Activated naive CD4-positive, alpha-beta T cell treated with anti-CD3 and anti-CD28 coated beads for 36 hours (primary cell): Measurements from ENCODE around the gene SMARCAL1. TPM values are rescaled to one million over a fixed set of nuclear protein-coding genes. Genes with fewer than 3 reads are reported as not detected.

ENCODE experiments used
- CTCF ChIA-PET: fragments of 350-600 bp; sonication (Branson Sonifier 250); formaldehyde crosslinking; loops from one replicate; lab custom pipeline; 2021; ENCODE audit warnings: antibody characterized with exemption; lab: Charles Lee
- DNase-seq: peaks from one replicate; pipeline ENCODE4 v3.0.0-alpha.2; 2020
- H3K27ac Mint-ChIP-seq: one replicate; pipeline ENCODE4 v1.8.0; 2021; ENCODE audit warnings: mild to moderate bottlenecking, mixed read lengths
- H3K27me3 Mint-ChIP-seq: one replicate; pipeline ENCODE4 v1.8.0; 2021; ENCODE audit warnings: low read depth, mixed read lengths
- H3K36me3 Mint-ChIP-seq: one replicate; pipeline ENCODE4 v1.8.0; 2021; ENCODE audit warnings: low read depth, mixed read lengths
- H3K4me1 Mint-ChIP-seq: one replicate; pipeline ENCODE4 v1.8.0; 2021; ENCODE audit warnings: low read depth, mixed read lengths
- H3K4me3 Mint-ChIP-seq: one replicate; pipeline ENCODE4 v1.8.0; 2021; ENCODE audit warnings: mild to moderate bottlenecking, moderate library complexity, mixed read lengths
- H3K9me3 Mint-ChIP-seq: one replicate; pipeline ENCODE4 v1.8.0; 2021; ENCODE audit warnings: mixed read lengths
- intact Hi-C: fragments of 100-400 bp; cut with micrococcal nuclease; formaldehyde crosslinking; loops from one replicate; pipeline ENCODE4 v1.15.1; 2023
- total RNA-seq, 2 experiments: library from RNA; stranded (reverse); gene quantifications; one replicate each; pipeline ENCODE4 v1.2.3, GENCODE V29; 2021

The SMARCAL1 gene
- total RNA-seq, 2 experiments from 2014 or later: 17.0 to 18.2 TPM

DNA sequence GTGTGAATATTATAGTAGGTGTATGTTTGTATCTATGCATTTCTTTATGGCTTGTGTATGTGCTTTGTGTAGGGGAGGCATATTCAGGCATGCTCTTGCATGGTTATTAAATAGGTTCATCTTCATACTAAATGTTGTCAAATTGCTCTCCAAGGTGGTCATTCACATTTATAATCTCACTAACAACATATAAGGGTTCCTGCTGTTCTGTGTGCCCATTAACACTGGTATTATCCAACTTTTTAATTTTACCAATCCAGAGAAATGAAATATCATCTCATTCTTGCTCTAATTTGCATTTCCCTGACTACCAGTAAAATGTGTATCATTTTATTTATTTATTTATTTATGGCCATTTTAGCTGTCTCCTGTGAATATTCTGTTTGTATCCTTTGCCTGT lies 57.4 kb downstream of the SMARCAL1 start:
- no peak overlapping the region for H3K27ac Mint-ChIP-seq
- no peak for DNase-seq
- H3K27me3 Mint-ChIP-seq: no peaks in the 10 kb centered on the region
- intact Hi-C loops: no loop called here
- CTCF ChIA-PET: no interaction called here
- H3K36me3 Mint-ChIP-seq: peaks cover 8% of the 10 kb centered on the region
- H3K9me3 Mint-ChIP-seq: no peaks in the 10 kb centered on the region
- H3K4me3 Mint-ChIP-seq: no peak overlapping the region
- H3K4me1 Mint-ChIP-seq: peaks cover 1% of the 10 kb centered on the region

DNA sequence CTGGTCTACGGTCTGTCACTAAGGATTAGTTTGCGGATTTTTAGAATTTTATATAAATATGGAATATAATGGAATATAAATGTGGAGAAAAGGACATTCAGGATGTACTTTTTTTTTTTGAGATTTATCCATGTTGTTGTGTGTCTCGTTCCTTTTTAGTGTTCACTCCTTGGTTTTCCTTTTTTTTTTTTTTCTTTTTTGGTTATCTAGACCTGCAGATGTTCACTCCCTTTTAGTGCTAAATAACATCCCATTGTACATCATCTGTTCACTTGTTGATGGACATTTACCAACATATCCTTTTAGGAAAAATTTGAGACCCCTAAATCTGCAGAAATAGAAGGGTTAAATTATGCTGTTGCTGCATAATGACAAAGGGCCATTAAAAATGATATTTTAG lies 60.9 kb downstream of the SMARCAL1 start:
- intact Hi-C loops: no loop called here
- Mint-ChIP-seq H3K9me3 (no peaks in the 10 kb centered on the region), H3K4me1 (peaks cover 19% of the 10 kb centered on the region), H3K27ac (no peak overlapping the region), H3K4me3 (no peak overlapping the region), H3K27me3 (no peaks in the 10 kb centered on the region), H3K36me3 (peaks cover 11% of the 10 kb centered on the region)
- CTCF ChIA-PET: no interaction called here
- DNase-seq: no peak

DNA sequence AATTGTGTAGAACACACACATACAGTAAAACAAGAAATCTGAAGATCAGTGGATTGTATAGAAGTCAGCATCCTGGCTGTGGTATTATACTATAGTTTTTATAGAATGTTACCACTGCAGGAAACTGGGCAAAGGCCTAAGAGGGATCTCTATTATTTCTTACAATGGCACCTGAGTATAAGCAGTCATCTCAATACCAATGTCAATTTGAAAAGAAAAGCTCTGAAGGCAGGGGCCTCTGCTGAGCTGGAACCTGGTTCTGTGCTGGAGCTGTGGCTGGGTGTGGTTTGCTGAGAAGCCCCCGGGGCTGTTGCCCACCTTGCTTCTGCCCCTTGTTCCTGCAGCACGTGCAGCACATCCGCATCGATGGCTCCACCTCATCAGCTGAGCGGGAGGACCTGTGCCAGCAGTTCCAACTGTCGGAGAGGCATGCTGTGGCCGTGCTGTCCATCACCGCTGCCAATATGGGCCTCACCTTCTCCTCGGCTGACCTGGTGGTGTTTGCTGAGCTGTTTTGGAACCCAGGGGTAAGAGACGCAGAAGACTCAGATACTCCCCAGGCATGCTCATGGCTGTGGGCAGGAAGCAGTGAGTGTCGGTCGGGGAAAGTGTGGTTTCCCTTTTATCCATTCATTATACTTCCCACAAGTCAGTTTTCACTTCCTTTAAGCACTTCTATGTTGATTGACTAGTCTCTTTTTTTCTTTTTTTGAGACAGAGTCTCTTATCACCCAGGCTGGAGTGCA lies 62.8 kb downstream of the SMARCAL1 start:
- CTCF ChIA-PET: interaction anchor here (0.5 kb wide), 1 partner anchor 40 kb away, joined by 5 read pairs; no protein-coding TSS in a partner anchor

DNA sequence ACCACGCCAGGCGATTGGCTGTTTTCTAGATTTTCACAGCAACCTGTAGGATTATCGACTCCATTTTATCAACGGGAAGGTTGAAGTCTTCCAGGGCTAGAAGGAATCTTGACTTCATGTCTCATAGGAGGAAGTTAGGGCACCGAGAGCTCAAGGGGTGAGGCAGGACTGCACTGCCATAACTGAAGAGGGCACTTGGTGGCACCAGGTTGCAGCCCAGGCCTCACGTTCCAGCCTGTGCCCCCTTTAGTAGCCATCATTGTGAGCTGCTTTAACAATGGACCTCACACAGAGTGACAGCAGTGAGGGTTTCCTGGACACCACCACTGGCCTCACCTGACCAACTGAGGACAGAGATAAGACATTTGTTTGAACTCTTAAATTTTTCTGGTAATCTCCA lies 63.5 kb downstream of the SMARCAL1 start:
- Mint-ChIP-seq H3K36me3 (peaks cover 16% of the 10 kb centered on the region), H3K27ac (no peak overlapping the region), H3K27me3 (no peaks in the 10 kb centered on the region), H3K9me3 (no peaks in the 10 kb centered on the region), H3K4me1 (peaks cover 23% of the 10 kb centered on the region), H3K4me3 (no peak overlapping the region)
- intact Hi-C loops: loop anchor here (1.0 to 5.0 kb wide), 5 partner anchors 63 to 367 kb away; partner anchors contain the start of genes SMARCAL1 and XRCC5
- CTCF ChIA-PET: no interaction called here
- DNase-seq: no peak

More for the DNA sequence above, 62.8 kb downstream of the SMARCAL1 start:
- peaks cover 12% of the 10 kb centered on the region for H3K36me3 Mint-ChIP-seq
- peak overlapping the region; percentile 11 for H3K4me3 Mint-ChIP-seq
- DNase-seq: peak; percentile 67
- H3K27me3 Mint-ChIP-seq: no peaks in the 10 kb centered on the region
- H3K4me1 Mint-ChIP-seq: peaks cover 23% of the 10 kb centered on the region
- no peaks in the 10 kb centered on the region for H3K9me3 Mint-ChIP-seq
- intact Hi-C loops: loop anchor here (1.0 to 5.0 kb wide), 5 partner anchors 63 to 366 kb away; partner anchors contain the start of genes SMARCAL1 and XRCC5
- no peak overlapping the region for H3K27ac Mint-ChIP-seq

DNA sequence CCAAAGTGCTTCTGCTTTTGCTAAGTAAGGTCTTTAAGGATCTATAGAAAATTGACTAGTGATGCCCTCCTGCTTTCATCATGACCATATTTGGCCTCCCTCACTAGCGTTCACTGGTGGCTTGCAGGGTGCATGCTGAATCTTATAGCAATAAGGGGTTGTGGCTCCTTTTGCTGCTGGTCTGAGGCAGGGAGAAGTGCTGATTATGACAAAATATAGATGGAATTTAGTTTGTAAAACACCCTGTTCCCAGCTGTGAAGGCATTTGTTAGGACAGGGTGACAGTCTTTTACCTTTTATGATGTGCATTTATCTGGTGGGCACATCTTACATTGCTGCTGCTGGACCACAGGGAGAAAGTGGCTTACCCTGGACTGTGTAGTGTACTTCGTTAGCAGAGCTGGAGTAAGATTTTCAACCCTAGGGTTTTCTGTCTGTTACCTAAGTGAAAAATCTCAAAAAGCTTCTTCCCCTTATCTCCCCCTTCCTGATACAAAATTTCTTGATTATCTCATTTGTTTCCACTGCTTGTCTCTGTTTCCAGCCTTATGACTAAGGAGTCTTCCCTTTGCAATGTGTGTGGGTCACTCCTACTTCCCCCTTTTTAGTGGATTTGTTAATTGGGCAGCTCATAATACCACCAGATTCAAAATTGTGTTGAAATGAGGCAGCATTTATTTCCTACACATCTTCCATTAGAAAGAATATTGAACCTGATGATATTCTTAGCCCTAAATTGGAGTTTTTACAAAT lies 65.2 kb downstream of the SMARCAL1 start:
- H3K36me3 Mint-ChIP-seq: peaks cover 17% of the 10 kb centered on the region
- H3K4me3 Mint-ChIP-seq: no peak overlapping the region
- no peak for DNase-seq
- intact Hi-C loops: loop anchor here (1.0 to 5.0 kb wide), 4 partner anchors 21 to 270 kb away; partner anchors contain the start of gene RPL37A
- H3K27me3 Mint-ChIP-seq: no peaks in the 10 kb centered on the region
- CTCF ChIA-PET: interaction anchor here (1.0 kb wide), 1 partner anchor 42 kb away, joined by 4 read pairs; no protein-coding TSS in a partner anchor
- peaks cover 23% of the 10 kb centered on the region for H3K4me1 Mint-ChIP-seq
- H3K9me3 Mint-ChIP-seq: no peaks in the 10 kb centered on the region
- H3K27ac Mint-ChIP-seq: no peak overlapping the region

DNA sequence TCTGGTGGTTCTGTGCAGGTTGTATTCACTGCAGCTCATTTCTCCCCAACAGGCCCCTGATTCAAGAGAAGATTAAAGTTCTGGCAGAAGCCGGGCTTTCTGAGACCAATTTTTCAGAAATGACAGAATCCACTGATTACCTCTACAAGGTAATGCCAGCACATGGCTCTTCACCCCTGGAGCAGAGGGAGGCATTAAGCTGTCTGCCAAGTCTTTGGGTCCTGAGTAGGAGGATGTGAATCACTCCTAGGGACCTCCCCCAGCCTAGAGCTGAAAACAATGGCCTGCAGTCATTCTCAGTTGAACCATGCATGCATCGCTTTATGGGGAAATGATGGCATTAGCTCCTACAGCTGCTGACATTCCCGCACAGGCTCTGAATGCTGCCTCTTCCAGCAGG lies 65.9 kb downstream of the SMARCAL1 start:
- Mint-ChIP-seq H3K4me1 (peaks cover 23% of the 10 kb centered on the region), H3K27ac (no peak overlapping the region), H3K36me3 (peaks cover 17% of the 10 kb centered on the region), H3K9me3 (no peaks in the 10 kb centered on the region), H3K4me3 (no peak overlapping the region), H3K27me3 (no peaks in the 10 kb centered on the region)
- peak; percentile 68 for DNase-seq
- CTCF ChIA-PET: interaction anchor here (0.6 to 1.0 kb wide), 2 partner anchors 42 to 71 kb away, joined by 3 to 4 read pairs; no protein-coding TSS in a partner anchor
- intact Hi-C loops: loop anchor here (1.0 to 5.0 kb wide), 4 partner anchors 20 to 271 kb away; partner anchors contain the start of gene RPL37A

DNA sequence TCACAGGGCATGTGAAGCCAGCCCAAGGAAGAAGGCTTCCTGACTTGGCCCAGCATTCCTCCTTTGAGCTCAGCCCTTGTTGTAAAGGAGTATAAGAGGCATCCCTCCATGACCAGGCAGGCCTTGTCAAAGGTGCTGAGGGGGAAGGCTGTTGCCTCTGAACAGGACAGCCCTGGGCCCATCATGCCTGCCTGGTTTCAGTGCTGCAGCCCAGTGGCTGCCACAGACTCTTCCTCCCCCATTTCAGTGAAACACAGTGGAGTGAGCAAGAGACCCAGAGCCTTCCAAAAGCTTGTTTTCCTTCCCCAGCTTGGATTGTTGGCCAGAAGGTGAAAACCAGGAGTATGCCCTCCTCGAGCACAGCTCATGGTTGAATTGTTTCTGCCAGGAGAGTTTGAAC lies 66.5 kb downstream of the SMARCAL1 start:
- intact Hi-C loops: loop anchor here (1.0 to 5.0 kb wide), 4 partner anchors 20 to 271 kb away; partner anchors contain the start of gene RPL37A
- H3K4me3 Mint-ChIP-seq: no peak overlapping the region
- no peak for DNase-seq
- H3K4me1 Mint-ChIP-seq: peaks cover 23% of the 10 kb centered on the region
- H3K36me3 Mint-ChIP-seq: peaks cover 17% of the 10 kb centered on the region
- no peaks in the 10 kb centered on the region for H3K27me3 Mint-ChIP-seq
- no peak overlapping the region for H3K27ac Mint-ChIP-seq
- CTCF ChIA-PET: interaction anchor here (0.6 kb wide), 1 partner anchor 72 kb away, joined by 3 read pairs; no protein-coding TSS in a partner anchor
- no peaks in the 10 kb centered on the region for H3K9me3 Mint-ChIP-seq

DNA sequence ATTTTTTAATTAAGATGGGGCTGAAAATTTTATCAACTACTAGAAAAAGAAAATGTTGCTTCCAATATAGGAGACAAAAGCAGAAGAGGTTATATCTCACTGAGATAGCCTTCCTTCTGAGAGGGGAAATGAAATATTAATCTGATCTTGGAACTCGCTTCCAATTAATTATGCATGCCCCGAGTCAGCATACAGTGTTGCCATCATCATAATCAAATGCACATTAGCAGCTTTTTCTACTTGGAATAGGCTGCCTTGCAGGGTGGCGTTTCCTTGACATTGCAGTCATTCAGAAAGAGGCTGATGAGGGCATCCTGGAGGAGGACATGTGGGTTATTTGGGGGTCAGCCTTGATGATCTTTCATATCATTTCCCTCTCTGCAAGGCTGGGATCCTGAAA lies 67.9 kb downstream of the SMARCAL1 start:
- CTCF ChIA-PET: interaction anchor here (0.6 kb wide), 1 partner anchor 419 kb away, joined by 3 read pairs; no protein-coding TSS in a partner anchor
- H3K4me3 Mint-ChIP-seq: no peak overlapping the region
- peaks cover 17% of the 10 kb centered on the region for H3K4me1 Mint-ChIP-seq
- DNase-seq: no peak
- H3K9me3 Mint-ChIP-seq: no peaks in the 10 kb centered on the region
- intact Hi-C loops: no loop called here
- H3K27ac Mint-ChIP-seq: no peak overlapping the region
- H3K27me3 Mint-ChIP-seq: no peaks in the 10 kb centered on the region
- peaks cover 17% of the 10 kb centered on the region for H3K36me3 Mint-ChIP-seq

DNA sequence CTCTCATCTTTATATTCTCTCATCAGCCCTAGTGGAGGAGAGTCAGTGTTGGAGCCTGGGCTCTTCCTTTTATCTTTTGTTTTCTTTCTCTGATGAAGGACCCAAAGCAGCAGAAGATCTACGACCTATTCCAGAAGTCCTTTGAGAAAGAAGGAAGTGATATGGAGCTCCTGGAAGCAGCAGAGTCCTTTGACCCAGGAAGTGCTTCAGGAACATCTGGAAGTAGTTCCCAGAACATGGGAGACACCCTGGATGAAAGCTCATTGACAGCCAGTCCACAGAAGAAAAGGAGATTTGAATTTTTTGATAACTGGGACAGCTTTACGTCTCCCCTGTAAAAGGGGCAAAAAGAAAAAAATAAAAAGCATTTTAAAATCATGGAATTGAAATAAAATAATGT lies 70.4 kb downstream of the SMARCAL1 start:
- no peak overlapping the region for H3K27ac Mint-ChIP-seq
- no peak overlapping the region for H3K4me3 Mint-ChIP-seq
- intact Hi-C loops: no loop called here
- peaks cover 10% of the 10 kb centered on the region for H3K36me3 Mint-ChIP-seq
- no peaks in the 10 kb centered on the region for H3K27me3 Mint-ChIP-seq
- no peaks in the 10 kb centered on the region for H3K9me3 Mint-ChIP-seq
- H3K4me1 Mint-ChIP-seq: peaks cover 10% of the 10 kb centered on the region
- CTCF ChIA-PET: interaction anchor here (0.8 to 1.2 kb wide), 2 partner anchors 167 to 184 kb away, joined by 3 read pairs; no protein-coding TSS in a partner anchor
- DNase-seq: no peak

DNA sequence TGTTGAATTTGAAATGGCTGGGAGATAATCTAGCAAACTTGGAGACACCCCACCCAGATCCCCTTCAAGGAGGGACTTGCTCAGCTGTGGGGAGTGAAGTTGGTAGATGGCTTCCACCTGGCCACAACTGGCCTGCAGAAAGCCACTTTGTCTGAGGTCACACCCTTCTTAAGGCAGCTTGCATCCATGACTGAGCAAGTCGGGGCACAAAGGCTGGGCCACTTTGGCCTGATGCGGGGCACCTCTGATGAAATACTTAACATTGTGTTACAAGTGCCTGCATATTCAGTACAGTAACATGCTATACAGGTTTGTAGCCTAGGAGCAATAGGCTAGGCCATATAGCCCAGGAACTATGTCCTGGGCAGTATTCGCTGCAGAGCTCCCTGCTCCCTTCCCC lies 73.0 kb downstream of the SMARCAL1 start:
- intact Hi-C loops: no loop called here
- Mint-ChIP-seq H3K27me3 (no peaks in the 10 kb centered on the region), H3K4me1 (no peaks in the 10 kb centered on the region), H3K36me3 (peaks cover 5% of the 10 kb centered on the region), H3K4me3 (no peak overlapping the region), H3K27ac (no peak overlapping the region), H3K9me3 (no peaks in the 10 kb centered on the region)
- DNase-seq: no peak
- CTCF ChIA-PET: no interaction called here

DNA sequence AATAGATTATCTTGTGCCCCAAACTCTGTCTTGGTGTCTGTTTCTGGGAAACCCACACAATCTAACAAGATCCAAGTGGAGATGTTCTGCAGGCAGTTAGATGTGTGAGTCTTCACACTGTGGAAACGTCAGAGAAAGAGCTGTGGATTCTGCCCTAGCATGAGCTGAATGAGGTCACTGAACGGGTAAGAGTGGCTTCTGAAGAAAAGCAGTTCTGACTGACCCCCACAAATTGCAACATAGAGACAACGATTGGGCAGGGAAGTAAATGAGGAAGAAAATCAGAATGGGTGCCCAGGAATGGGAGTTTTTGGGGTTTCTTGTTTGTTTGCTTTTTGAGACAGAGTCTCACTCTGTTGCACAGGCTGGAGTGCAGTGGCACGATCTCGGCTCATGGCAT lies 73.5 kb downstream of the SMARCAL1 start:
- DNase-seq: no peak
- Mint-ChIP-seq H3K27ac (no peak overlapping the region), H3K36me3 (peaks cover 2% of the 10 kb centered on the region), H3K27me3 (no peaks in the 10 kb centered on the region), H3K9me3 (no peaks in the 10 kb centered on the region), H3K4me3 (no peak overlapping the region), H3K4me1 (no peaks in the 10 kb centered on the region)
- CTCF ChIA-PET: no interaction called here
- intact Hi-C loops: no loop called here

DNA sequence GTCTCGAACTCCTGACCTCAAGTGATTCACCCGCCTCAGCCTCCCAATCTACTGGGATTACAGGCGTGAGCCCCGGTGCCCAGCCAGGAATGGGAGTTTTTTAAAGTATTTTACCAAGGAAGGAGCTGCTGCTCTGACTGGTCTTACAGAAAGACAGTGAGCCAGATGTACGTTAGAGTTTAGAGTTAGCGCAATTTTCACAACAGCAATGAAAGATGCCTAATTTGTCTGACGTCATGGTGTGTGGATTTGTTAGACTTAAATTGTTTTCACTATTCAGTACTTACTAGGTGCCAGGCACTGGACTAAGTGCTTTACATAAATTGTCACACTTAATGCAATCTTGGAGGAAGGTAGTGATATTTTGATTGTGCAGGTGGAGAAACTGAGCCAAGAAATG lies 74.0 kb downstream of the SMARCAL1 start:
- CTCF ChIA-PET: no interaction called here
- Mint-ChIP-seq H3K27ac (no peak overlapping the region), H3K36me3 (no peaks in the 10 kb centered on the region), H3K9me3 (no peaks in the 10 kb centered on the region), H3K27me3 (no peaks in the 10 kb centered on the region), H3K4me3 (no peak overlapping the region), H3K4me1 (no peaks in the 10 kb centered on the region)
- no peak for DNase-seq
- intact Hi-C loops: no loop called here
